Measurements from ENCODE around the gene LCT. TPM values are rescaled to one million over a fixed set of nuclear protein-coding genes. Genes with fewer than 3 reads are reported as not detected.

The LCT gene
- polyA plus RNA-seq, 3 donors, result not detected

DNA sequence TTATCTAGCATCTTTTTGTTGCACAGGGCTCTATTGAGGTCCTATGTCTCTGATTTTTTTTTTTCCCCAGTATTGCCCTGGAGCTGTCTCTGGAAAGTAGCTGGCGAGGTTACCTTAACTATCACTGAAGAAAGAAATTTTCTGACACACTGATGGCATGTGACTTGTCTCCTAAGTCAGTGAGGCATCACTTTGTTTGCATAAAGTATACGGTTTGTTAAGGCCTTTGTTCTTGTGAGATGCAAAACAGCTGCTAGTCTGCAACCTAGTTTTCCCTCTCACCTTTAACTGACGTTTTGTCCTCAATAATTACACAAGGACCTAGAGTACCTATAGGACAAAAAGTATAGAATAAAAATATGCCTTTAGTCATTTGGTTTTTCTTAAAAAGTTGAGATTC, 53.5 kb downstream of the LCT start:
- peaks cover 75 to 79% of the 10 kb centered on the region in 2 donors for H3K36me3 Mint-ChIP-seq

DNA sequence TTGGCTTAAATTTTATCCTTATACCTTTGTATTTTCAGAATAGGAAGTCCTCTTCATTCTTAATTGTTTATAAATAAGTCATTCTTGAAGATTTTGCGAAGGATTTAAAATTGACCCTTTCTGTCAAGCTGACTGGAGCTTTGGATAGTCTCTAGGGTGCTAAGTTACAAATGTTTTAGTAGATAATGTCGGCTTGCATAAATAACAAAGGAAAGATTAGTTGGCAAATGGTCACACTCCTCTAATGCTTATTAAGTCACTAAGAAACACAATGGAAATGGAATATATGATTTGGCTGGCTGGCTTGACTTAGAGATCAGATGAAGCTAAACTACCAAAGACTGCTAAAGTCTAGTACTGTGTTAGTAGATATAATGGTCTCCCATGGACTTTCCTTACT, 54.8 kb downstream of the LCT start:
- Histone ChIP-seq H3K4me2 (replicated peaks; ENCODE audit: extremely low read depth, low read length, poor library complexity, severe bottlenecking) (no peak overlapping the region), H3K4me1 (ENCODE audit: control insufficient read depth in 1 of 2, insufficient read depth in 2 of 2, low read length in 2 of 2) (no peaks in the 10 kb centered on the region), H3K9ac (ENCODE audit: insufficient read depth, low read length, poor library complexity, severe bottlenecking) (no peak overlapping the region), H3K79me2 (ENCODE audit: insufficient read depth, low read length) (no peaks in the 10 kb centered on the region), H3K36me3 (replicated peaks in 1 of 2; ENCODE audit: control insufficient read depth in 1 of 2, insufficient read depth in 2 of 2, low read length in 2 of 2) (peaks cover 77 to 95% of the 10 kb centered on the region in 2 donors), H3K27ac (ENCODE audit: low read depth in 1 of 2, low read length in 2 of 2) (no peak overlapping the region), H3K4me3 (replicated peaks in 1 of 3; ENCODE audit: low read depth in 2 of 3, low read length in 3 of 3) (no peak overlapping the region), H2AFZ (ENCODE audit: insufficient read depth, low read depth, low read length, poor library complexity, severe bottlenecking) (no peak overlapping the region), H3K27me3 (ENCODE audit: control insufficient read depth in 2 of 2, insufficient read depth in 2 of 2, low read length in 2 of 2) (no peaks in the 10 kb centered on the region), H3K9me3 (replicated peaks in 1 of 2; ENCODE audit: control insufficient read depth in 1 of 2, insufficient read depth in 1 of 2, low read length in 2 of 2) (no peaks in the 10 kb centered on the region), H4K20me1 (ENCODE audit: insufficient read depth, low read length) (no peaks in the 10 kb centered on the region)
- no peak overlapping the region for H3K27ac Mint-ChIP-seq
- H3K36me3 Mint-ChIP-seq, result peaks cover 82 to 91% of the 10 kb centered on the region in 2 donors
- H3K4me1 Mint-ChIP-seq, result no peaks in the 10 kb centered on the region
- no peaks in the 10 kb centered on the region for H3K27me3 Mint-ChIP-seq (ENCODE audit: low read depth in 3 of 3)
- intact Hi-C loops (cut with micrococcal nuclease), result no loop called here
- DNase-seq, result no peak
- no peak overlapping the region for H3K4me3 Mint-ChIP-seq
- peaks cover 0 to 3% (median 0%) of the 10 kb centered on the region in 7 donors for H3K9me3 Mint-ChIP-seq
- TF ChIP-seq, protein P1, sequence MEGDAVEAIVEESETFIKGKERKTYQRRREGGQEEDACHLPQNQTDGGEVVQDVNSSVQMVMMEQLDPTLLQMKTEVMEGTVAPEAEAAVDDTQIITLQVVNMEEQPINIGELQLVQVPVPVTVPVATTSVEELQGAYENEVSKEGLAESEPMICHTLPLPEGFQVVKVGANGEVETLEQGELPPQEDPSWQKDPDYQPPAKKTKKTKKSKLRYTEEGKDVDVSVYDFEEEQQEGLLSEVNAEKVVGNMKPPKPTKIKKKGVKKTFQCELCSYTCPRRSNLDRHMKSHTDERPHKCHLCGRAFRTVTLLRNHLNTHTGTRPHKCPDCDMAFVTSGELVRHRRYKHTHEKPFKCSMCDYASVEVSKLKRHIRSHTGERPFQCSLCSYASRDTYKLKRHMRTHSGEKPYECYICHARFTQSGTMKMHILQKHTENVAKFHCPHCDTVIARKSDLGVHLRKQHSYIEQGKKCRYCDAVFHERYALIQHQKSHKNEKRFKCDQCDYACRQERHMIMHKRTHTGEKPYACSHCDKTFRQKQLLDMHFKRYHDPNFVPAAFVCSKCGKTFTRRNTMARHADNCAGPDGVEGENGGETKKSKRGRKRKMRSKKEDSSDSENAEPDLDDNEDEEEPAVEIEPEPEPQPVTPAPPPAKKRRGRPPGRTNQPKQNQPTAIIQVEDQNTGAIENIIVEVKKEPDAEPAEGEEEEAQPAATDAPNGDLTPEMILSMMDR (IDR thresholded peaks at IDR 0.05), result no peak
- WGBS (ENCODE audit: insufficient coverage), result no CpG with 5 or more reads among the region's 2 CpGs

More for the DNA sequence above, 53.5 kb downstream of the LCT start:
- peaks cover 71 to 90% of the 10 kb centered on the region in 2 donors for H3K36me3 ChIP-seq (replicated peaks in 1 of 2; ENCODE audit: control insufficient read depth in 1 of 2, insufficient read depth in 2 of 2, low read length in 2 of 2)
- H3K9ac ChIP-seq (ENCODE audit: insufficient read depth, low read length, poor library complexity, severe bottlenecking), result no peak overlapping the region
- no peaks in the 10 kb centered on the region for H3K4me1 Mint-ChIP-seq
- H3K9me3 ChIP-seq (replicated peaks in 1 of 2; ENCODE audit: control insufficient read depth in 1 of 2, insufficient read depth in 1 of 2, low read length in 2 of 2), result no peaks in the 10 kb centered on the region
- H3K4me3 ChIP-seq (replicated peaks in 1 of 3; ENCODE audit: low read depth in 2 of 3, low read length in 3 of 3), result no peak overlapping the region
- no peak overlapping the region for H3K27ac ChIP-seq (ENCODE audit: low read depth in 1 of 2, low read length in 2 of 2)
- intact Hi-C loops (cut with micrococcal nuclease), result no loop called here
- TF ChIP-seq, protein P1 (IDR thresholded peaks at IDR 0.05), result no peak
- no peak overlapping the region for H2AFZ ChIP-seq (ENCODE audit: insufficient read depth, low read depth, low read length, poor library complexity, severe bottlenecking)
- H3K27ac Mint-ChIP-seq, result no peak overlapping the region
- no peaks in the 10 kb centered on the region for H3K27me3 Mint-ChIP-seq (ENCODE audit: low read depth in 3 of 3)
- no peak for DNase-seq
- H3K79me2 ChIP-seq (ENCODE audit: insufficient read depth, low read length), result no peaks in the 10 kb centered on the region
- no peaks in the 10 kb centered on the region for H3K27me3 ChIP-seq (ENCODE audit: control insufficient read depth in 2 of 2, insufficient read depth in 2 of 2, low read length in 2 of 2)
- H3K4me1 ChIP-seq (ENCODE audit: control insufficient read depth in 1 of 2, insufficient read depth in 2 of 2, low read length in 2 of 2), result no peaks in the 10 kb centered on the region
- H3K4me3 Mint-ChIP-seq, result no peak overlapping the region
- WGBS (ENCODE audit: insufficient coverage), result 90% methylated on average over 2 of the region's 3 CpGs
- H3K4me2 ChIP-seq (replicated peaks; ENCODE audit: extremely low read depth, low read length, poor library complexity, severe bottlenecking), result no peak overlapping the region
- H3K9me3 Mint-ChIP-seq, result peaks cover 0 to 3% (median 0%) of the 10 kb centered on the region in 7 donors
- H4K20me1 ChIP-seq (ENCODE audit: insufficient read depth, low read length), result no peaks in the 10 kb centered on the region

Data from CD14-positive monocyte (primary cell).